ENCODE data around the gene PRPF40A. TPM values are rescaled to one million over a fixed set of nuclear protein-coding genes. Genes with fewer than 3 reads are reported as not detected.

PRPF40A gene
- total and polyA plus RNA-seq, 2 of the 13 experiments (the other 11 are each of a cell fraction or from before 2014, with no cell fraction given), result 146 to 207 TPM

GRCh38 chr2:152718076-152718908 lies 1.0 kb upstream of the PRPF40A start, which contains the start of gene ARL6IP6 (continued):
- TF ChIP-seq NCOR1 (IDR thresholded peaks at IDR 0.05; ENCODE audit: borderline replicate concordance, low read length), result 0 out of 2 replicates have a peak, but pooled peaks have one; percentile 11
- TF ChIP-seq ZNF768 (CRISPR knock-in tag; IDR thresholded peaks at IDR 0.05), result peak; percentile 44; the same call in 1 of the 2 replicates
- TF ChIP-seq SRF (IDR thresholded peaks at IDR 0.05; ENCODE audit: low read depth, low read length), result no peak
- peak; percentile 93 for TF ChIP-seq TAF1 (CRISPR knock-in tag; IDR thresholded peaks at IDR 0.05)
- TF ChIP-seq ZNF180 (CRISPR knock-in tag; IDR thresholded peaks at IDR 0.05; ENCODE audit: borderline replicate concordance, low read depth), result peak; percentile 62; the same call in 1 of the 2 replicates
- TF ChIP-seq RAD21 (CRISPR knock-in tag; IDR thresholded peaks at IDR 0.05), result peak; percentile 38
- no peak for TF ChIP-seq MAFF (IDR thresholded peaks at IDR 0.05; ENCODE audit: low read depth, low read length)
- TF ChIP-seq HOXA3 (CRISPR knock-in tag; IDR thresholded peaks at IDR 0.05), result peak; percentile 69
- no peak for TF ChIP-seq TRIM22 (IDR thresholded peaks at IDR 0.05)
- no peak for TF ChIP-seq MAZ (IDR thresholded peaks at IDR 0.05; ENCODE audit: borderline replicate concordance, low read depth, low read length)
- peak; percentile 67 for TF ChIP-seq MAZ (CRISPR knock-in tag; IDR thresholded peaks at IDR 0.05; ENCODE audit: low read depth)
- TF ChIP-seq TFAP4 (IDR thresholded peaks at IDR 0.05; ENCODE audit: borderline replicate concordance, low read depth), result no peak; the same call in 1 of the 2 replicates
- no peak for TF ChIP-seq ZNF720 (CRISPR knock-in tag; IDR thresholded peaks at IDR 0.05)
- peak; percentile 72 for TF ChIP-seq ZNF678 (CRISPR knock-in tag; IDR thresholded peaks at IDR 0.05)
- 0 out of 2 replicates have a peak, but pooled peaks have one; percentile 23 for TF ChIP-seq ZFP62 (CRISPR knock-in tag; IDR thresholded peaks at IDR 0.05)
- peak; percentile 8; the same call in 1 of the 2 replicates for TF ChIP-seq ZNF614 (CRISPR knock-in tag; IDR thresholded peaks at IDR 0.05; ENCODE audit: borderline replicate concordance)
- TF ChIP-seq ZNF878 (CRISPR knock-in tag; IDR thresholded peaks at IDR 0.05), result peak; percentile 81
- peak; percentile 48; the same call in 1 of the 2 replicates for TF ChIP-seq ZNF547 (CRISPR knock-in tag; IDR thresholded peaks at IDR 0.05)
- peak; percentile 85 to 95 for TF ChIP-seq POLR2A (IDR thresholded peaks at IDR 0.05; ENCODE audit: insufficient read depth in 1 of 2, low read depth in 2 of 2, low read length in 2 of 2)
- TF ChIP-seq KDM4B (CRISPR knock-in tag; IDR thresholded peaks at IDR 0.05), result no peak
- peak; percentile 59; the same call in 1 of the 2 replicates for TF ChIP-seq DRAP1 (CRISPR knock-in tag; IDR thresholded peaks at IDR 0.05)
- TF ChIP-seq ZFX (CRISPR knock-in tag; IDR thresholded peaks at IDR 0.05; ENCODE audit: low read depth), result peak; percentile 80
- peak; percentile 48; the same call in 1 of the 2 replicates for TF ChIP-seq CBX5 (CRISPR knock-in tag; IDR thresholded peaks at IDR 0.05; ENCODE audit: borderline replicate concordance)
- no peak for TF ChIP-seq ZBTB33 (CRISPR knock-in tag; IDR thresholded peaks at IDR 0.05)
- TF ChIP-seq ZFAT (CRISPR knock-in tag; conservative IDR thresholded peaks at IDR 0.05), result no peak
- TF ChIP-seq MAF1 (CRISPR knock-in tag; IDR thresholded peaks at IDR 0.05; ENCODE audit: borderline replicate concordance), result peak; percentile 91; the same call in 1 of the 2 replicates
- peak; percentile 62 for TF ChIP-seq TAF15 (IDR thresholded peaks at IDR 0.05; ENCODE audit: low read depth, low read length, poor library complexity, severe bottlenecking)

Measured in HepG2 (cell line).